Ovary (tissue), 9 donors: ENCODE data around the gene CACNG1. TPM values are rescaled to one million over a fixed set of nuclear protein-coding genes. Genes with fewer than 3 reads are reported as not detected.
A peak's percentile ranks its signal among the peaks of the same experiment; 100 is the strongest.
"Not testable (repeated sequence)": the region's sequence is repeated elsewhere in the genome, so short reads cannot be mapped to it uniquely, and the experiment has no call there.

Source experiments
- DNase-seq, 5 donors: peaks; one replicate each; pipeline ENCODE4 v3.0.0-alpha.2; 2019 to 2020
- H3K27ac ChIP-seq, 2 donors: fragments of 200-600 bp; one replicate each; pipeline versions ENCODE4 v1.5.1 to v1.8.0; 2019 to 2022
- H3K27me3 ChIP-seq: fragments of 200-600 bp; one replicate; pipeline ENCODE4 v1.8.0; 2022
- H3K36me3 ChIP-seq: fragments of 200-600 bp; sonication (generic); one replicate; pipeline ENCODE4 v1.5.1; 2019
- H3K4me1 ChIP-seq: one replicate; pipeline ENCODE4 v1.8.1; 2013; ENCODE audit warnings: mild to moderate bottlenecking, moderate library complexity; ENCODE audit not compliant: insufficient read depth
- H3K4me3 ChIP-seq: fragments of 200-600 bp; sonication (generic); one replicate; pipeline ENCODE4 v1.5.1; 2017
- H3K9me3 ChIP-seq, 2 donors: fragments of 200-600 bp in 1 of 2; sonication (generic) in 1 of 2; one replicate each; pipeline versions ENCODE4 v1.5.1 to v1.8.1; 2013 to 2019; ENCODE audit warnings: mild to moderate bottlenecking in 1 of 2, moderate library complexity in 1 of 2
- EP300 ChIP-seq: sonication (generic); formaldehyde crosslinking; IDR thresholded peaks from one replicate; pipeline ENCODE4 v1.6.1; 2017; ENCODE audit warnings: antibody characterized with exemption
- POLR2A ChIP-seq: fragments of 450-650 bp; IDR thresholded peaks from one replicate; pipeline ENCODE4 v1.6.1; 2017; ENCODE audit warnings: antibody characterized with exemption, mild to moderate bottlenecking, moderate library complexity
- WGBS, 3 donors: extraction: QIAGEN DNeasy Blood & Tissue Kit in 1 of 3; methylation state at CpG; one replicate each; pipeline versions ENCODE4 v1.1.5 to v1.1.7; 2013 to 2017; 5-methylcytosine and 5-hydroxymethylcytosine counted together
- intact Hi-C, 4 donors: fragments of 100-400 bp; cut with DNase I; formaldehyde crosslinking; loops; one replicate each; pipeline versions ENCODE4 v1.11.0 to v1.15.1; 2022 to 2023
- polyA plus RNA-seq, 2 donors: library from polyadenylated mRNA; stranded (reverse); fragments of 200-250 nt in 1 of 2; fragments of 350-450 nt in 1 of 2; fragmentation: Illumina TruSeq in 1 of 2; extraction: RNeasy Lipid Tissue Mini Kit (QIAGEN cat#74804) in 1 of 2; gene quantifications; one replicate each; pipeline ENCODE4 v1.2.3, GENCODE V29; 2013 to 2014
- total RNA-seq, 7 donors: library from RNA; depleted of rRNA in 2 of 7; stranded (reverse); fragments of >200 nt in 2 of 7; fragmentation: NEBNext Ultra II Directional in 3 of 7; extraction: Animal tissue kit (Norgen Biotek cat#: 25700) in 3 of 7; gene quantifications; one replicate each; pipeline versions ENCODE4 v1.1.0 to v1.2.4, GENCODE V29; 2016 to 2023
- TF ChIP-seq, protein P1 (sequence below), 3 donors: fragments of 450-650 bp in 2 of 3; fragments of 200-600 bp in 1 of 3; IDR thresholded peaks; one replicate each; pipeline versions ENCODE4 v1.5.1 to v1.8.0; 2016 to 2022; ENCODE audit warnings: antibody characterized with exemption in 3 of 3, mild to moderate bottlenecking in 1 of 3
- donor health status: DM: no; HTN: no; CAD: no; lungs with moderate emphysema.
- donor health status: DM: no; HTN: no; CAD: no.
- donor health status: Bipolar disorder and iron deficiency.
- donor health status: DM: yes; HTN: yes; CAD: no.
- donor health status: DM: no; HTN: no; CAD: no.
- donor health status: DM: yes; HTN: yes; CAD: no.

The CACNG1 gene
- total and polyA plus RNA-seq, 9 donors, result 0.46 TPM; not detected in 8

DNA sequence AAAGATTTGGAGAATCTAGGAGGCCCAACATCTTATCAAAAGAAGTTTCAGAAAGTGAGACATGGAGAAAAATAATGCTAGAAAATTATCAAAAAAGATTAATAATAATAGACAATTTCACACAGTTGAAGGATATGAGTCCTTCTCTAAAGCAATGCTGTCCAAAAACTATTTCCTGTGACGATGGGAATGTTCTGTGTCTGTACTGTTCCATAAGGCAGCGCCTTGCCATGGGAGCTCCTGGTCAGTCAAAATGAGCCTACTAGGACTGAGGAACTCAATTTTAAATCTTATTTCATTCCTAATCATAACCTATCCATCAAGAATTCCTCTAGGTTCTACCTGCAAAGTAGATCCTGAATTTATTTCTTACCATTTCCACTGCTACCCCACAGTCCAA lies 49.0 kb downstream of the CACNG1 start:
- 85 to 89% (median 87%) methylated on average over 2 of the region's 2 CpGs for WGBS, 3 donors

DNA sequence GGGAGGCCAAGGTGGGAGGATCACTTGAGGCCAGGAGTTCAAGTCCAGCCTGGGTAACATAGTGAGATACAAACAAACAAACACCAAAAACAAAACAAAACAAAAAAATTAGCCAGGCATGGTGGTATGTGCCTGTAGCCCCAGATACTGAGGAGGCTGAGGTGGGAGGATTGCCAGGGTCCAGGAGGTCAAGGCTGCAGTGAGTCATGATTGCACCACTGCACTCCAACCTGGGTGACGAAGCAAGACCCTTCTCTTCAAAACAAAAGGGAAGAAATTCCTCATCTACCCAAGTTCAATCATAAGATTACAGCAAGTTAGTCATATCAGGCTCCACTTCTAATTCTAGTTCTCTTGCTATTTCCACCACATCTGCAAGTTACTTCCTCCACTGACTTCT lies 50.9 kb downstream of the CACNG1 start:
- H3K36me3 ChIP-seq, intact Hi-C loops, H3K9me3 ChIP-seq, H3K4me3 ChIP-seq, H3K4me1 ChIP-seq, H3K27me3 ChIP-seq, H3K27ac ChIP-seq: not testable (repeated sequence)
- DNase-seq, result peak; percentile 43 to 77 (median 61)
- 10 to 32% (median 27%) methylated on average over 1 of the region's 1 CpG for WGBS, 3 donors

More for the DNA sequence above, 49.0 kb downstream of the CACNG1 start:
- H3K9me3 ChIP-seq, result no peaks in the 10 kb centered on the region
- H3K4me3 ChIP-seq, result no peak overlapping the region
- intact Hi-C loops, result no loop called here
- no peaks in the 10 kb centered on the region for H3K27me3 ChIP-seq
- DNase-seq, result no peak
- H3K4me1 ChIP-seq, result peaks cover 2% of the 10 kb centered on the region
- no peak overlapping the region for H3K27ac ChIP-seq
- TF ChIP-seq, protein P1, sequence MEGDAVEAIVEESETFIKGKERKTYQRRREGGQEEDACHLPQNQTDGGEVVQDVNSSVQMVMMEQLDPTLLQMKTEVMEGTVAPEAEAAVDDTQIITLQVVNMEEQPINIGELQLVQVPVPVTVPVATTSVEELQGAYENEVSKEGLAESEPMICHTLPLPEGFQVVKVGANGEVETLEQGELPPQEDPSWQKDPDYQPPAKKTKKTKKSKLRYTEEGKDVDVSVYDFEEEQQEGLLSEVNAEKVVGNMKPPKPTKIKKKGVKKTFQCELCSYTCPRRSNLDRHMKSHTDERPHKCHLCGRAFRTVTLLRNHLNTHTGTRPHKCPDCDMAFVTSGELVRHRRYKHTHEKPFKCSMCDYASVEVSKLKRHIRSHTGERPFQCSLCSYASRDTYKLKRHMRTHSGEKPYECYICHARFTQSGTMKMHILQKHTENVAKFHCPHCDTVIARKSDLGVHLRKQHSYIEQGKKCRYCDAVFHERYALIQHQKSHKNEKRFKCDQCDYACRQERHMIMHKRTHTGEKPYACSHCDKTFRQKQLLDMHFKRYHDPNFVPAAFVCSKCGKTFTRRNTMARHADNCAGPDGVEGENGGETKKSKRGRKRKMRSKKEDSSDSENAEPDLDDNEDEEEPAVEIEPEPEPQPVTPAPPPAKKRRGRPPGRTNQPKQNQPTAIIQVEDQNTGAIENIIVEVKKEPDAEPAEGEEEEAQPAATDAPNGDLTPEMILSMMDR (IDR thresholded peaks at IDR 0.05), result no peak
- TF ChIP-seq EP300, result no peak
- TF ChIP-seq POLR2A, result no peak
- no peaks in the 10 kb centered on the region for H3K36me3 ChIP-seq

DNA sequence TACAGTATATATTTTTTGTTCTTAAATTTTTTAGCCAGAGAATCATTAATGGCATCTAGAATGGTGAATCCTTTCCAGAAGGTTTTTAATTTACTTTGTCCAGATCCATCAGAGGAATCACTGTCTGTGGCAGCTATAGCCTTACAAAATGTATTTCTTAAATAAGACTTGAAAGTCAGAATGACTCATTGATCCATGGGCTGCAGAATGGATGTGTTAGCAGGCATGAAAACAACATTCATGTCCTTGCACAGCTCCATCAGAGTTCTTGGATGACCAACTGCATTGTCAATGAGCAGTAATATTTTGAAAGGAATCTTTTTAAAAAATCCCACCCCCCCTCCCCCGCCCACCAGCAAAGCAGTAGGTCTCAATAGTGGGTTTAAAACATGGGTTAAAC lies 51.4 kb downstream of the CACNG1 start:
- Histone ChIP-seq H3K9me3 (no peaks in the 10 kb centered on the region), H3K4me1 (peaks cover 2% of the 10 kb centered on the region), H3K4me3 (no peak overlapping the region), H3K36me3 (no peaks in the 10 kb centered on the region), H3K27me3 (no peaks in the 10 kb centered on the region), H3K27ac (no peak overlapping the region)
- no peak for DNase-seq
- intact Hi-C loops, result no loop called here
- no peak for TF ChIP-seq POLR2A
- no peak for TF ChIP-seq EP300
- TF ChIP-seq, protein P1 (IDR thresholded peaks at IDR 0.05), result no peak
- 89 to 100% (median 92%) methylated on average over 1 of the region's 1 CpG for WGBS, 3 donors

DNA sequence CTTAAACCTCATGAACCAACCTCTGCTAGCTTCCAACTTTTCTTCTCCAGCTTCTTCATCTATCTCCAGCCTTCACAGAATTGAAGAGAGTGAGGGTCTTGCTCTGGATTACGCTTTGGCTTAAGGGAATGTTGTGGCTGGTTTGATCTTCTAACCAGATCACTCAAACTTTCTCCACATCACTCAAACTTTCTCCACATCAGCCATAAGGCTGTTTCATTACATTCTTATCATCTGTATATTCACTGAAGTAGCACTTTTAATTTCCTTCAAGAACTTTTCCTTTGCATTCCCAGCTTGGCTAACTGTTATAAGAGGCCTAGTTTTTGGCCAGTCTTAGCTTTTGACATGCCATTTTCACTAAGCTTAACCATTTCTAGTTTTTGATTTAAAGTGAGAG lies 52.3 kb downstream of the CACNG1 start:
- 98 to 100% (median 98%) methylated on average over 1 of the region's 1 CpG for WGBS, 3 donors
- H3K9me3 ChIP-seq, result no peaks in the 10 kb centered on the region
- TF ChIP-seq POLR2A, result no peak
- TF ChIP-seq, protein P1 (IDR thresholded peaks at IDR 0.05), result no peak
- no peak for TF ChIP-seq EP300
- intact Hi-C loops, result no loop called here
- H3K27ac ChIP-seq, result no peak overlapping the region
- no peaks in the 10 kb centered on the region for H3K27me3 ChIP-seq
- no peak overlapping the region for H3K4me3 ChIP-seq
- peaks cover 2% of the 10 kb centered on the region for H3K4me1 ChIP-seq
- no peaks in the 10 kb centered on the region for H3K36me3 ChIP-seq
- no peak for DNase-seq

DNA sequence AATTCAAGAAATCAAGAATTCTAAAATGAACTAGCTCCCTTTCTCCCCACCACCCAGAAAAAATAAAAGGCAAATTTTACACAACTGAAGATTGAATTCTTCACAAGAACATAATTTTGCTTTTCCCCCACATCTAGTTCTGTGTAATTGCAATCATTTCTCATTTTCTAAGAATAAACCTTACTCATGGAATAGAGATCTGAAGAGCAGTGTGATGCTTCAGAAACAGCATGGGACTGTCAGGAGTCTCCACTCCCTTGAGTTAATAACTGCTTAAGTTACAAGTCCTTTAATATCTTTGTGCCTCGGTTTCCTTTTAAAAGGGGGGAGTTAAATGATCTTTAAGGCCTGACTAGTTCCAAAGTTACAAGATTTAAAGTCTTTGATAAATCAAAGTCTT lies 53.7 kb downstream of the CACNG1 start:
- Histone ChIP-seq H3K27me3 (no peaks in the 10 kb centered on the region), H3K4me3 (no peak overlapping the region), H3K36me3 (no peaks in the 10 kb centered on the region), H3K9me3 (no peaks in the 10 kb centered on the region), H3K27ac (no peak overlapping the region), H3K4me1 (peaks cover 5% of the 10 kb centered on the region)
- WGBS, 3 donors, result 83 to 98% (median 94%) methylated on average over 1 of the region's 1 CpG
- TF ChIP-seq, protein P1 (IDR thresholded peaks at IDR 0.05), result no peak
- TF ChIP-seq EP300 (no peak), POLR2A (no peak)
- intact Hi-C loops, result no loop called here
- DNase-seq, result no peak

DNA sequence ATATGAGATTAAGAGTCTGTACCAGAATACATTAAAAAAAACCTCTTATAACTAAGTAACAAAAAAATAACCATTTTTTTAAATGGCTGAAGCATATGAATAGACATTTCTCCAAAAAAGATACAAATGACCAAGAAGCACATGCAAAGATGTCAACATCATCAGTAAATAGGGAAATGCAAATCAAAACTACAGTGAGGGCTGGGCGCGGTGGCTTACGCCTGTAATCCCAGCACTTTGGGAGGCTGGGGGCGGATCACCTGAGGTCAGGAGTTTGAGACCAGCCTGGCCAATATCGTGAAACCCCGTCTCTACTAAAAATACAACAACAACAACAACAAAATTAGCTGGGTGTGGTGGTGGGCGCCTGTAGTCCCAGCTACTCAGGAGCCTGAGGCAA lies 60.3 kb downstream of the CACNG1 start:
- 97% methylated on average over 7 of the region's 7 CpGs for WGBS, 3 donors
- H3K4me1 ChIP-seq, H3K27me3 ChIP-seq, H3K9me3 ChIP-seq, DNase-seq, H3K27ac ChIP-seq, H3K36me3 ChIP-seq, intact Hi-C loops, H3K4me3 ChIP-seq: not testable (repeated sequence)
